ENCODE measurements around the gene PIK3C2G.

- TF ChIP-seq POLR2AphosphoS5 (IDR thresholded peaks at IDR 0.05; ENCODE audit: low read depth, low read length) (no peak), POLR2A (IDR thresholded peaks at IDR 0.05; ENCODE audit: low read depth, low read length) (no peak), TAF1 (IDR thresholded peaks at IDR 0.05; ENCODE audit: low read depth, low read length) (no peak), POU2F2 (IDR thresholded peaks at IDR 0.05; ENCODE audit: low read depth, low read length) (no peak), SPI1 (IDR thresholded peaks at IDR 0.05; ENCODE audit: low read depth, low read length) (no peak), PAX5 (IDR thresholded peaks at IDR 0.05; ENCODE audit: insufficient read depth, low read length, severe bottlenecking) (no peak)
Observed at GRCh38 chr12:18257251-18257650, 4.1 kb upstream of the PIK3C2G start.

All from GM12891 (cell line).